GM12878 (cell line): ENCODE data around the gene SYTL5. TPM values are rescaled to one million over a fixed set of nuclear protein-coding genes. Genes with fewer than 3 reads are reported as not detected.

Experiments used
- ATAC-seq: fragments of 200-7000 bp; cut with Tn5 transposase; 3 replicates; pipeline ENCODE4 v1.9.1; 2020; ENCODE audit warnings: mild to moderate bottlenecking, moderate library complexity
- BruUV-seq: library from RNA; stranded (reverse); fragments of 400-500 nt; replicated peaks from 2 replicates; lab custom pipeline; 2021; lab: Mats Ljungman, UMichigan
- CTCF ChIA-PET: fragments of 300-600 bp; sonication (Branson Sonifier 250); formaldehyde crosslinking; extraction: SDS; loops from one replicate; lab custom pipeline; 2021; ENCODE audit warnings: inconsistent platforms; lab: Yijun Ruan, JAX
- POLR2A ChIA-PET: fragments of 350-600 bp; formaldehyde crosslinking; extraction: SDS; loops from one replicate; lab custom pipeline; 2021; ENCODE audit warnings: inconsistent platforms; lab: Charles Lee
- RAD21 ChIA-PET: fragments of 300-600 bp; sonication (Branson Sonifier 250); formaldehyde crosslinking; loops from one replicate; lab custom pipeline; 2023; ENCODE audit warnings: antibody characterized with exemption; ENCODE audit not compliant: unreplicated experiment; lab: Charles Lee
- SMC1A ChIA-PET: fragments of 300-600 bp; sonication (Branson Sonifier 250); formaldehyde crosslinking; loops from one replicate; lab custom pipeline; 2023; ENCODE audit not compliant: unreplicated experiment, uncharacterized antibody; lab: Charles Lee
- DNase-seq: peaks from one replicate; pipeline ENCODE4 v3.0.0-alpha.2; 2011; ENCODE audit warnings: low read depth, low spot score
- FAIRE-seq: peaks from 3 replicates; lab custom pipeline; 2011; peaks lifted over from hg19 to GRCh38; lab: Jason Lieb, UNC
- H2AFZ ChIP-seq: 2 replicates; pipeline ENCODE4 v1.6.0; 2011; ENCODE audit warnings: low read depth, low read length, control low read depth; ENCODE audit not compliant: control insufficient read depth
- H3K27ac ChIP-seq: 2 replicates; pipeline ENCODE4 v1.5.1; 2011; ENCODE audit warnings: control low read depth; ENCODE audit not compliant: control insufficient read depth, insufficient read depth
- H3K27me3 ChIP-seq, 2 experiments: replicated peaks in 1 of 2; 2 replicates each; pipeline versions ENCODE4 v1.6.0 to v1.6.1; 2011; ENCODE audit warnings: low read length in 1 of 2; ENCODE audit not compliant: control insufficient read depth in 2 of 2, insufficient read depth in 2 of 2
- H3K36me3 ChIP-seq, 2 experiments: 2 replicates each; pipeline ENCODE4 v1.5.1; 2011; ENCODE audit warnings: low read length in 1 of 2; ENCODE audit not compliant: control insufficient read depth in 2 of 2, insufficient read depth in 2 of 2
- H3K4me1 ChIP-seq: 2 replicates; pipeline ENCODE4 v1.6.1; 2011; ENCODE audit warnings: mild to moderate bottlenecking, low read length, moderate library complexity, mixed read lengths; ENCODE audit not compliant: control insufficient read depth, insufficient read depth
- H3K4me2 ChIP-seq: 2 replicates; pipeline ENCODE4 v1.6.0; 2011; ENCODE audit warnings: control low read depth; ENCODE audit not compliant: control insufficient read depth, insufficient read depth
- H3K4me3 ChIP-seq: fragments of 200-600 bp; sonication (generic); 2 replicates; pipeline ENCODE4 v1.5.1; 2016
- H3K79me2 ChIP-seq: 2 replicates; pipeline ENCODE4 v1.6.0; 2011; ENCODE audit warnings: low read length; ENCODE audit not compliant: control insufficient read depth, insufficient read depth
- H3K9ac ChIP-seq: 2 replicates; pipeline ENCODE4 v1.8.0; 2011; ENCODE audit warnings: low read length, control low read depth, mixed read lengths; ENCODE audit not compliant: control insufficient read depth, insufficient read depth
- H3K9me3 ChIP-seq: replicated peaks from 3 replicates; pipeline ENCODE4 v1.5.1; 2011; ENCODE audit warnings: mild to moderate bottlenecking, low read length; ENCODE audit not compliant: control insufficient read depth, insufficient read depth
- H4K20me1 ChIP-seq: 2 replicates; pipeline ENCODE4 v1.6.0; 2011; ENCODE audit not compliant: control insufficient read depth, insufficient read depth
- EGR1 ChIP-seq, 2 experiments: IDR thresholded peaks; 1 replicate in 1 of 2; 2 replicates in 1 of 2; pipeline ENCODE4 v1.6.1; 2011 to 2012; ENCODE audit warnings: low read depth in 2 of 2, low read length in 2 of 2, borderline replicate concordance in 1 of 2, mild to moderate bottlenecking in 1 of 2, moderate library complexity in 1 of 2
- HDAC6 ChIP-seq: fragments of 200-600 bp; sonication (generic); IDR thresholded peaks from one replicate; pipeline ENCODE4 v1.8.0; 2017; ENCODE audit warnings: antibody characterized with exemption; ENCODE audit not compliant: unreplicated experiment
- JUNB ChIP-seq: IDR thresholded peaks from 2 replicates; pipeline ENCODE4 v1.6.1; 2016; ENCODE audit warnings: antibody characterized with exemption, mild to moderate bottlenecking
- MTA2 ChIP-seq: fragments of 450-650 bp; IDR thresholded peaks from 2 replicates; pipeline ENCODE4 v1.6.1; 2016; ENCODE audit warnings: low read depth, mild to moderate bottlenecking, moderate library complexity
- TCF3 ChIP-seq: IDR thresholded peaks from 2 replicates; pipeline ENCODE4 v1.6.1; 2012; ENCODE audit warnings: low read depth, mild to moderate bottlenecking, low read length, borderline replicate concordance; ENCODE audit not compliant: insufficient read depth
- WGBS: methylation state at CpG from one replicate; pipeline ENCODE4 v1.1.6; 2016; ENCODE audit warnings: low lambda C conversion rate; ENCODE audit not compliant: insufficient replicate concordance, insufficient coverage; ENCODE audit errors: missing lambda C conversion rate; 5-methylcytosine and 5-hydroxymethylcytosine counted together
- in situ Hi-C: fragments of 300-500 bp; cut with MboI; formaldehyde crosslinking; loops from 9 replicates; pipeline ENCODE4 v1.14.3; 2018; ENCODE audit warnings: mixed read lengths
- intact Hi-C: fragments of 100-400 bp; cut with micrococcal nuclease; formaldehyde crosslinking; loops from one replicate; pipeline ENCODE4 v1.14.2; 2022; ENCODE audit not compliant: unreplicated experiment
- polyA plus RNA-seq, 11 experiments: library from polyadenylated mRNA; depleted of rRNA in 4 of 11; unstranded in 6 of 11; stranded (reverse) in 5 of 11; fragments of >200 nt; fragmentation: Nextera tagmentation in 4 of 11; fragmentation: Illumina TruSeq in 1 of 11; extraction: Ambion mirVana in 4 of 11; extraction: Trizol in 1 of 11; gene quantifications; 1 replicate in 1 of 11; 2 replicates in 10 of 11; pipeline versions ENCODE4 v1.2.1 to v1.2.3, GENCODE V29; 2011 to 2016; ENCODE audit warnings: inconsistent platforms in 2 of 11, missing spikeins in 2 of 11, low read depth in 1 of 11
- total RNA-seq, 4 experiments: library from RNA; depleted of rRNA in 3 of 4; stranded (reverse); fragments of >200 nt in 3 of 4; fragmentation: Illumina TruSeq in 1 of 4; extraction: Trizol in 1 of 4; gene quantifications; 2 replicates each; pipeline versions ENCODE4 v1.2.1 to v1.2.3, GENCODE V29; 2013 to 2021
- TF ChIP-seq, protein P1 (sequence below): IDR thresholded peaks from 2 replicates; pipeline ENCODE4 v1.6.1; 2012; ENCODE audit warnings: low read depth, low read length, improper control_type of control experiment

The SYTL5 gene
- total and polyA plus RNA-seq, 10 of the 15 experiments (the other 5 are each of a cell fraction or from before 2014, with no cell fraction given): 0.01 to 0.20 (median 0.04) TPM; not detected in 3

DNA sequence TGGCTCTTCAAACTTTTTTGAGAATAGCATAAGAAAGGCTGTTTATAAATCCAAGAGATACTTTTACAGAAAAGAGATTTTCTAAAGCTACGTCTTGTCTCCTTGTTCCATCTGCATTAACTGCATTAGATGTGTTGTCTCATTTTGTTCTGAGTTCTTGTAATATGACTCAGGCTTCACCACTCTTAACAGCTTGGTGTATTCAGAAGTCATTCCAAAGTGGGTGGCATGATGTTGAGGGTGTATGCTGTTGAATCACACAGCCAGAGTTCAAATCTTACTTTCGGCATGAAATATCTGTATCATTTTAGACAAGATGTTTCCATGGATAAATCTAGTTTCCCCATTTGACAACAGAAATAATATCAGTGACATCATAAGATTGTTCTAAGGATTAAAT is 30.1 kb downstream of the SYTL5 start:
- Histone ChIP-seq H2AFZ (no peak overlapping the region), H3K27me3 (no peaks in the 10 kb centered on the region), H3K79me2 (no peaks in the 10 kb centered on the region), H3K4me3 (no peak overlapping the region), H3K4me1 (no peaks in the 10 kb centered on the region), H3K27ac (no peak overlapping the region), H3K9me3 (no peaks in the 10 kb centered on the region), H4K20me1 (no peaks in the 10 kb centered on the region), H3K4me2 (no peak overlapping the region), H3K9ac (no peak overlapping the region), H3K36me3 (no peaks in the 10 kb centered on the region)
- intact Hi-C loops: no loop called here
- BruUV-seq: no TSS peak
- ChIA-PET SMC1A (no interaction called here), CTCF (no interaction called here), RAD21 (no interaction called here), POLR2A (no interaction called here)
- FAIRE-seq: no peak
- TF ChIP-seq HDAC6 (no peak), EGR1 (IDR thresholded peaks at IDR 0.05; ENCODE audit: borderline replicate concordance in 1 of 2, low read depth in 2 of 2, low read length in 2 of 2) (no peak), JUNB (no peak), TCF3 (no peak)
- WGBS: 39% methylated on average over 2 of the region's 2 CpGs
- in situ Hi-C loops: no loop called here
- DNase-seq: no peak
- no peak for ATAC-seq

DNA sequence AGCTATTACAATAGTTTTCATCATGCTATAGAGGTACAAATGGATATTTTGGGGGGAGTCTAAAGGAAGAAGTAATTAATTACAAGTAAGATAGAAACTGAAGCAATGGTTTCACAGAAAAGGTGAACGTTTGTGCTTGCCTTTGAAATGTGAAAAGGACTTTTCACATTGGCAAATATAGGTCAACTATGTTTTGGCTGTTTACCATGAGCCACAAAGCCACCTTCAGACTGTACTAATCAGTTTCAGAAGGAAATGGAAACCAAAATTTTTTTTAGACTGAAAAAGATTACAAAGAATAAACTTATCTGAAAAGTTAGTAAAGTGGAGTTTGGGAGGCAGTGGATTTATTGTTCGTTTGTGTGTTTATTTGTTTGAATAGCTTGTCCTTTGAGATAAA is 32.1 kb downstream of the SYTL5 start:
- RAD21 ChIA-PET: no interaction called here
- no peak for FAIRE-seq
- no TSS peak for BruUV-seq

More for the DNA sequence above, 32.1 kb downstream of the SYTL5 start:
- Histone ChIP-seq H2AFZ (no peak overlapping the region), H3K4me2 (no peak overlapping the region), H3K27me3 (no peaks in the 10 kb centered on the region), H3K4me1 (no peaks in the 10 kb centered on the region), H3K27ac (no peak overlapping the region), H3K4me3 (no peak overlapping the region), H3K9me3 (no peaks in the 10 kb centered on the region), H3K9ac (no peak overlapping the region), H3K79me2 (no peaks in the 10 kb centered on the region), H4K20me1 (no peaks in the 10 kb centered on the region), H3K36me3 (no peaks in the 10 kb centered on the region)
- WGBS: 0% methylated on average over 2 of the region's 2 CpGs
- TF ChIP-seq, protein P1, sequence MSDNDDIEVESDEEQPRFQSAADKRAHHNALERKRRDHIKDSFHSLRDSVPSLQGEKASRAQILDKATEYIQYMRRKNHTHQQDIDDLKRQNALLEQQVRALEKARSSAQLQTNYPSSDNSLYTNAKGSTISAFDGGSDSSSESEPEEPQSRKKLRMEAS: no peak
- peak; percentile 47; the same call in 1 of the 2 replicates for TF ChIP-seq MTA2
- peak; percentile 31 for DNase-seq
- CTCF ChIA-PET: interaction anchor here (0.8 to 1.1 kb wide), 2 partner anchors 12 to 14 kb away, joined by 3 read pairs; no protein-coding TSS in a partner anchor
- intact Hi-C loops: no loop called here
- in situ Hi-C loops: no loop called here
- POLR2A ChIA-PET: no interaction called here
- peak; percentile 68 for ATAC-seq
- SMC1A ChIA-PET: interaction anchor here (1.3 to 1.8 kb wide), 5 partner anchors 9 to 102 kb away, joined by 3 to 7 read pairs (median 4); no protein-coding TSS in a partner anchor
